Activated B cell treated with CpG ODN at 0.5 μM for 24 hours (primary cell): ENCODE data around the gene SHISA7. TPM values are rescaled to one million over a fixed set of nuclear protein-coding genes. Genes with fewer than 3 reads are reported as not detected.

Experiments
- ATAC-seq: fragments of 200-7000 bp; cut with Tn5 transposase; one replicate; pipeline ENCODE4 v1.10.0; 2021; ENCODE audit warnings: low read depth, mild to moderate bottlenecking, moderate library complexity
- CTCF ChIA-PET: fragments of 350-600 bp; sonication (Branson Sonifier 250); formaldehyde crosslinking; loops from one replicate; lab custom pipeline; 2021; ENCODE audit warnings: antibody characterized with exemption; lab: Charles Lee
- POLR2A ChIA-PET: fragments of 350-600 bp; sonication (Branson Sonifier 250); formaldehyde crosslinking; loops from one replicate; lab custom pipeline; 2021; ENCODE audit warnings: antibody characterized with exemption; lab: Charles Lee
- DNase-seq: peaks from one replicate; pipeline ENCODE4 v3.0.0; 2022
- H3K27ac Mint-ChIP-seq: one replicate; pipeline ENCODE4 v1.8.0; 2020; ENCODE audit warnings: mixed read lengths
- H3K27me3 Mint-ChIP-seq: one replicate; pipeline ENCODE4 v1.8.0; 2021; ENCODE audit warnings: mixed read lengths
- H3K36me3 Mint-ChIP-seq: one replicate; pipeline ENCODE4 v1.8.0; 2021; ENCODE audit warnings: low read depth, mixed read lengths
- H3K4me1 Mint-ChIP-seq: one replicate; pipeline ENCODE4 v1.8.0; 2021; ENCODE audit warnings: mixed read lengths
- H3K4me3 Mint-ChIP-seq: one replicate; pipeline ENCODE4 v1.8.0; 2020; ENCODE audit warnings: mild to moderate bottlenecking, mixed read lengths
- H3K9me3 Mint-ChIP-seq: one replicate; pipeline ENCODE4 v1.8.0; 2020; ENCODE audit warnings: mixed read lengths
- CTCF ChIP-seq: fragments of 200-600 bp; IDR thresholded peaks from one replicate; pipeline ENCODE4 v1.8.0; 2022; ENCODE audit warnings: antibody characterized with exemption, mild to moderate bottlenecking
- intact Hi-C: fragments of 100-400 bp; cut with micrococcal nuclease; formaldehyde crosslinking; loops from one replicate; pipeline ENCODE4 v1.15.1; 2024
- total RNA-seq: library from RNA; stranded (reverse); gene quantifications from 2 replicates; pipeline ENCODE4 v1.2.3, GENCODE V29; 2022

The SHISA7 gene
- total RNA-seq, 1 donor from 2014 or later, result not detected

GRCh38 chr19:55489711-55490477 lies 46.8 kb upstream of the SHISA7 start:
- DNase-seq (no peak), ATAC-seq (no peak)
- intact Hi-C loops, result no loop called here
- no peaks in the 10 kb centered on the region for H3K9me3 Mint-ChIP-seq
- H3K4me3 Mint-ChIP-seq, result no peak overlapping the region
- peaks cover 9% of the 10 kb centered on the region for H3K4me1 Mint-ChIP-seq
- no peaks in the 10 kb centered on the region for H3K36me3 Mint-ChIP-seq
- ChIA-PET POLR2A (no interaction called here), CTCF (interaction anchor here (1.0 kb wide), 1 partner anchor 14 kb away, joined by 5 read pairs; no protein-coding TSS in a partner anchor)
- no peak overlapping the region for H3K27ac Mint-ChIP-seq
- H3K27me3 Mint-ChIP-seq, result peaks cover 9% of the 10 kb centered on the region
- TF ChIP-seq CTCF, result no peak

- no peaks in the 10 kb centered on the region for H3K9me3 Mint-ChIP-seq
- DNase-seq (no peak), ATAC-seq (no peak)
- peaks cover 13% of the 10 kb centered on the region for H3K4me1 Mint-ChIP-seq
- POLR2A ChIA-PET, result no interaction called here
- TF ChIP-seq CTCF, result no peak
- H3K27ac Mint-ChIP-seq, result no peak overlapping the region
- no peaks in the 10 kb centered on the region for H3K36me3 Mint-ChIP-seq
- intact Hi-C loops, result no loop called here
- CTCF ChIA-PET, result interaction anchor here (1.0 kb wide), 1 partner anchor 15 kb away, joined by 5 read pairs; no protein-coding TSS in a partner anchor
- no peak overlapping the region for H3K4me3 Mint-ChIP-seq
- peaks cover 9% of the 10 kb centered on the region for H3K27me3 Mint-ChIP-seq
These were observed 46.0 kb upstream of the SHISA7 start for GRCh38 chr19:55488986-55489710.

GRCh38 chr19:55487924-55488687 lies 45.0 kb upstream of the SHISA7 start, which contains the start of gene SSC5D:
Gene SSC5D (plus strand): TSS chr19:55488436. CDS start chr19:55488590, 154 bp downstream.
- Mint-ChIP-seq H3K4me1 (peaks cover 14% of the 10 kb centered on the region), H3K27me3 (peaks cover 9% of the 10 kb centered on the region), H3K4me3 (no peak within 1 kb of the TSS), H3K27ac (peak within 1 kb of the TSS; percentile 24), H3K36me3 (no peaks in the 10 kb centered on the region), H3K9me3 (no peaks in the 10 kb centered on the region)
- intact Hi-C loops, result no loop called here
- DNase-seq (no peak), ATAC-seq (no peak)
- TF ChIP-seq CTCF, result no peak
- POLR2A ChIA-PET, result interaction anchor here (1.9 to 4.1 kb wide), 2 partner anchors 11 to 16 kb away, joined by 6 to 42 read pairs; partner anchors contain the start of gene ZNF628
- CTCF ChIA-PET, result no interaction called here

GRCh38 chr19:55486971-55487923 lies 44.1 kb upstream of the SHISA7 start:
- ATAC-seq, result no peak
- POLR2A ChIA-PET, result interaction anchor here (0.5 to 4.1 kb wide), 4 partner anchors 10 to 365 kb away, joined by 3 to 42 read pairs (median 6); partner anchors contain the start of gene ZNF628
- no peaks in the 10 kb centered on the region for H3K36me3 Mint-ChIP-seq
- H3K27me3 Mint-ChIP-seq, result peaks cover 7% of the 10 kb centered on the region
- intact Hi-C loops, result no loop called here
- peaks cover 14% of the 10 kb centered on the region for H3K4me1 Mint-ChIP-seq
- CTCF ChIA-PET, result interaction anchor here (4.3 kb wide), 1 partner anchor 17 kb away, joined by 20 read pairs; no protein-coding TSS in a partner anchor
- H3K4me3 Mint-ChIP-seq, result peak overlapping the region; percentile 1
- no peak for DNase-seq
- no peaks in the 10 kb centered on the region for H3K9me3 Mint-ChIP-seq
- TF ChIP-seq CTCF, result no peak
- H3K27ac Mint-ChIP-seq, result peak overlapping the region; percentile 24
